Measurements from ENCODE around the gene DST.
"Not testable (repeated sequence)": the region's sequence is repeated elsewhere in the genome, so short reads cannot be mapped to it uniquely, and the experiment has no call there.

DST gene

GRCh38 chr6:56572788-56573471 is 69.8 kb downstream of the DST start:
- DNase-seq (ENCODE audit: low read depth in 2 of 2) = no peak

DNA sequence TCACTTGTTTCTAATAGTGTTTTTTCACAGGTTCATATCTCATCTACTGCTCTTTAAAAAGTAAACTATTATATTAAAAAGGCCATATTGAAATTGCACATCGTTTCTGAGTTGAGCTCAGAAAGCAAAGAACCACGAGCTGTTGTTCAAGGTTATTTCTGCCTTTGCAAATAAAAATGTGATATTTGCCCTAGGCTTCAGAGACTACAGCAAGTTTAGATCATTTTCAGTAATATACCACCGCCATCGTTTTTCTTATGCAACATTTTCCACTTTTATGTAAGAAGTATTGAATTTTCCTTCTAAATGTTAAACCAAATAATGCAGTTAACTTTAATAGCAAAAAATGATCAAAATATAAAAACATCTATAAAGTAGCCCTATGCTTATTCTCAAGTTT is 71.1 kb downstream of the DST start:
- DNase-seq (ENCODE audit: low read depth in 2 of 2) = no peak

- DNase-seq (ENCODE audit: low read depth in 2 of 2) = no peak
These were observed 72.0 kb downstream of the DST start for GRCh38 chr6:56570413-56571359.

DNA sequence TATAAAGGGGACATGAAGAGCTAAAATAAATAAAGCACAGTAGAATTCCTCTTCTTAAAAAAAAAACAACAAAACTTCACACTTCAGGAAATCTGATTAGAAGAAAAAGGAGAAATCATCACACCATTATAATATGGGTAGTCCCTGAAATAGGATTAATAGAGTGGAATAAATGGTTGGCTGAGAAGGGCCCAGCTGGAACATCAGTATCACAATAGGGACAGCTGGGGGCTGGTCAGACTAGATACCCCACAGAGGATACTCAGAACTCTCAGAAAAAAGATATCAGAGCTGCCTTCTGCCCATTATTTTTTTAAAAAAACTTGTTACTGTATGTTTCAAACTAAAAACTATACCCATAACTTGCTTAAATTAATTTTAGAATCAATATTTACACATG is 75.2 kb downstream of the DST start:
- no peak for DNase-seq (ENCODE audit: low read depth in 2 of 2)

DNA sequence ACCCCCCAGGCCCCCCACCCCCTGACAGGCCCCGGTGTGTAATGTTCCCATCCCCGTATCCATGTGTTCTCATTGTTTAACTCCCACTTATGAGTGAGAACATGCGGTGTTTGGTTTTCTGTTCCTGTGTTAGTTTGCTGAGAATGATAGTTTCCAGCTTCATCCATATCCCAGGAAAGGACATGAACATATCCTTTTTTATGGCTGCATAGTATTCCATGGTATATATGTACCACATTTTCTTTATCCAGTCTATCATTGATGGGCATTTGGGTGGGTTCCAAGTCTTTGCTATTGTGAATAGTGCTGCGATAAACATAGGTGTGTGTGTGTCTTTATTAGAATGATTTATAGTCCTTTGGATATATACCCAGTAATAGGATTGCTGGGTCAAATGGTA is 80.0 kb downstream of the DST start:
- not testable (repeated sequence) for DNase-seq (ENCODE audit: low read depth in 2 of 2)

DNA sequence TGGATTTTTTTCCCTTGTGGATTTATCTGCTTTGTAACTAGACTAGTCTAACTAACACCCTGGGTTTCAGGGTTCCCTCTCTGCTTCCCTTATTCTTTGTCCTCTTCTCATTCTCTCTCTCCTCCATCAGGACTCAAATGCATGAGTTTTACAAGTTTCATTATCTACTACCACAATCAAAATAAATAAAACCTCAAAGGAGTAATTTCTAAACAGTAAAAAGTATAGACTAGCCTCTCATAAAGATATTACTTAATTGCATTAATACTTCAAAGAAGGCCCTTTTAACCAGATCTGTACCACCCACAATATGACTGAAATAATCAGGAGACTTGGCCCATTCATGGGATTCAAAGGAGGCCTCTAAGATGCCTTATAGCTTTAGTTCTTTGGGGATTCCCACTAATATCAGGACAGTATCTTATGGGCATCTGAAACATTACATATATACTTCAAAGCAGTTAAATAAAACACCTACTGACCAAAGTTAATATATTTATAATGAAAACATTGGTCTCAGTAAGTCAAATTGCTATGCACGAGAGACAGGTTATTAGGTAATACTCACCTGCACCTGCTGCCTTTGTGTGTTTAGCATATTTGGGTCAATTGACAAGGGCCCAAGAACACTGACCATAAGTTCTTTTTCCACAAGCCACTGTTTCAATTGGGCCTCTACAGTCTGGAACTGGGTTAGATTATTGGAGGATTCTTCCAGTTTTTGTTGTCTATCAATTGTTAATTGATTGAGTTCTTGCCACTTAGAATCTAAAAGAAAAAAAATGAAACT is 85.7 kb downstream of the DST start:
- DNase-seq (ENCODE audit: low read depth in 2 of 2) = no peak

GRCh38 chr6:56555438-56555872 is 87.2 kb downstream of the DST start:
- DNase-seq (ENCODE audit: low read depth in 2 of 2) = no peak

DNA sequence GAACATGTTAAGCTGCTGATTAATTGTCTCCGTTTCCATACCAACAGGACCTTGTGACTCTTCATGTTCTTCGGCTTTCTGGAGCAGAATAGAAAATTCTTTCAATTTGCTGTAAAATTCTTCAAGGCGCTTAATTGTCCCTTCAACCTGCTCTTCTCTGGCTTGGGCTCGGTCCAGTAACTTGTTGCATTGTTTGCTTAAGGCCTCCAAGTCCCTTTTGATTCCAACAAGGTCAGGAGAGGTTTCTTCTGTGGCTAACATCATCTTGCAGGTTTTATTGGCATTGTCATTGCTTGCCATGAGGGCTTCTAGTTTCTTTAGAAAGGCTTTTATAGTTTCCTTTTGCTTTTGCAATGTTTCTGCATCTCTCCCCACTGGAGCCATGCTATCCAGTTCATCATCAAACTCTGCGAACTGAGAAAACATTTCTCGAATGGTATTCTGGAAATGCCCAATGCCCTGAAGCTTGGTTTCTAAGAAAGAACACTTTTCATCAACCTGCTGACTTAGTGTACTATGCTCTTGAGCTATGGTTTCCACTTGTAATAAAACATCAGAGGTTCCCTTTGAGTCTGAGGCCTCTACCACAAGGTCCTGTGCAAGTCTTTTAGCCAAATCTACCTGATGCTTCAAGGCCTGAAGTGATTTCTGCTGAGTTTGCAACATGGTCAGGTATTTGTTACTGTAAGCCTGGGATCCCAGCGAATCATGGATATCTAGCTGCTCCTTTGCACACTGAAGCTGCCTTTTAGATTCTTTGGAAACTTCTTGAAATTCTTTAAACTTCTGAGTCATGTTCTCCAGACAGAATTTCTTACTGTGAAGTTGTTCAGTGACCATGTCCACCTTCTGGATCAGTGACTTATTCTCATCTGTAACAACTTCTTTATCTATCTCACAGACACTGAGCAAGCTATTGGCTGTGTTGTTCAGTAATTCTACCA is 90.2 kb downstream of the DST start:
- DNase-seq (ENCODE audit: low read depth in 2 of 2) = no peak

- no peak for DNase-seq (ENCODE audit: low read depth in 2 of 2)
These were observed 91.1 kb downstream of the DST start for GRCh38 chr6:56551409-56552120.

DNA sequence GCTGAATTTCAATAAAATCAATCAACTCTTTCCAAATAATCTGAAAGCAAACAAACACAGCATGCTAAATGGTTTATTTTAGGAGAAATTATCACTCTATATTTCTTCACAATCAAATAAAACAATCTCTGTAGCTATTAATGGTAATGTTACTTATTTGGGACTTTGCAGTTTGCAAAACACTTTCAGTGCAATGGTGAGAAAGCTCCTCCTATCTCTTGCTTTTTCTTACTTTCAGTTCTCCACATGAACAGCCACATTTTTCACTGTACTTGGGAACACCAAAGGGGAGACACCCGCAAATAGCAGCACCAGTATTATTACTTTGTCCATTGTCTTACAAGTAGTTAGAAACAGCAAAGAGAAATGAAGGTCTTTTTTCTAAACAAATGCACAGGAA is 92.4 kb downstream of the DST start:
- DNase-seq (ENCODE audit: low read depth in 2 of 2) = no peak

DNA sequence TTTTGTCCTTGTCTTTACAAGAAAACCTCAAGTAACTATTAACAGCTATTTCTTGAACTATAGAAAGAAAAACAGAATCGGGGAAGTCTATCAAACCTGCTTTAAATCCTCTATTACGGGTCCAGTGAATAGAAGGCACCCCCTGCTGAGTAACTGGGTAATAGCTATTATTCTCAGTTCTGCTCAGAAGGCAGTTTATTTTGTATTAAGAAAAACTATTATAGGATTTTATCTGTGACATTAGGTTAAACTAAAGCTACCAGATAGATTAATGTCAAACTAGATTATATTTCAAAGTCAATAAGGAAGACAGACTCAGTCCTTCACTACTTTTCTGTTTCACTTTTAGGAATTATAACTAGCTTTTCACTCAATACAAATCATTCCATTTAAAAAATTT is 93.7 kb downstream of the DST start:
- no peak for DNase-seq (ENCODE audit: low read depth in 2 of 2)

DNA sequence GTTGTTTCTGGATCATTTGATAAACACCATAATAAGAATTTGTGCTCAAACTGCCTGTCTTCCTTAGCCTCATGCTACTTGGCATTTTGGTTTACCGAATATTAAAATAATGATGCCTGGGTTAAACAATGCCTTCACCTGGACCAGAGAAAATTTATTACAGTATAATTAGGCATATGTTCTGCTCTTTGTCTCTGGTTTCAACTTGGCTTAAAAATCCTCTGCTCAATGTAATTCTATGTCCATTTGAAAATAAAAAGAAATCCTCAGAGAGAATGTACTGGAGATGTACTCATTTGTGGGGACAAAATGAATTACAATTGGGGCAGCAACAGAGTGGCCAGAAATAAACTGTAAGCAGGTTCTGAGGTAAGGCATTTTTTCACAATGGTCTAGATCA is 95.0 kb downstream of the DST start:
- no peak for DNase-seq (ENCODE audit: low read depth in 2 of 2)

DNA sequence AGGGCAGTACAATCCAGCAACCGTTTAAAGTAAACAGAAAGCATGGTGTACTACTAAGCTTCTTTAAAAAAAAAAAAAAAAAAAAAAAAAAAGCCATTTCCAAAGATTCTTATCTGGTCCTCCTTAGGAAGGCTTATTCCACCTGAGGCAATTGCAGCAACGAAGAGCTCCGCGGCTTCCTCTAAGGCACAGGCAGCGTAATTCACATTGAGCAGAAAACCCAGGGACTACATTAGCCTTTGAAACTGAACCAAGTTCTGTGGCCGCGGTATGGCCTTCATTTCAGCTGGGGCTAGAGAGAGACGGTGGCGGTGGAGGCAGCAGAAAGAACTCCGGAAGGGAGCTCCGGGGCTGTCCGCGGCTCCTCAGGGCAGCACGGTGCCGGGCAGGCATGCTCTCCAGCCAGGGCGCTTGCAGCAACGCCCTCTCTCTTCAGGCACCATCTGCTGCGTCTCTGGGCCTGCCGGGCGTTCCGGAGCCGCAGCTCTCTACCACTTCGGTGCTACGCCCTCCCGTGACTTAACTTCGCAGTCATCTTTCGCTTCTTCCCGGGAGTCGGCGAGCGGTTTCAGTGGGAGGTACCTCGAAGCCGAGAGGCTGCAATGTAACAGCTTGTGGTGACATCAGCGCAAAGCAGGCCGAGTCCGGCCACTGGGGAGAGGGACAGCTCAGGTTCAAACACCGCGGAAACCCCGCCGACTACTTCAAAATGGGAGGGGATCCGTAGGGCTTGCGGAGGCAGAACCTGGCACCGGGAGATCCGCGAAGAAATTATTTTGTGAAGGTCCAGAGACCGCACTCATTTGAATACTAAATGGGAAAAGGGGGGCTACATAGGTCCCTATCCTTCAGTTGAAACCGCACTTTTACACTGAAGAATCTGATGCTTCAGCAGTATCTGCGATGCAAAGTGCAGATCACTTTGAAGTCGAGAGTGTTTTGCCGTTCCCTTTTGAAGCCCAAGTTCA is 100.0 kb downstream of the DST start:
- DNase-seq (ENCODE audit: low read depth in 2 of 2) = peak in 1 of 2 donors; percentile 40

DNA sequence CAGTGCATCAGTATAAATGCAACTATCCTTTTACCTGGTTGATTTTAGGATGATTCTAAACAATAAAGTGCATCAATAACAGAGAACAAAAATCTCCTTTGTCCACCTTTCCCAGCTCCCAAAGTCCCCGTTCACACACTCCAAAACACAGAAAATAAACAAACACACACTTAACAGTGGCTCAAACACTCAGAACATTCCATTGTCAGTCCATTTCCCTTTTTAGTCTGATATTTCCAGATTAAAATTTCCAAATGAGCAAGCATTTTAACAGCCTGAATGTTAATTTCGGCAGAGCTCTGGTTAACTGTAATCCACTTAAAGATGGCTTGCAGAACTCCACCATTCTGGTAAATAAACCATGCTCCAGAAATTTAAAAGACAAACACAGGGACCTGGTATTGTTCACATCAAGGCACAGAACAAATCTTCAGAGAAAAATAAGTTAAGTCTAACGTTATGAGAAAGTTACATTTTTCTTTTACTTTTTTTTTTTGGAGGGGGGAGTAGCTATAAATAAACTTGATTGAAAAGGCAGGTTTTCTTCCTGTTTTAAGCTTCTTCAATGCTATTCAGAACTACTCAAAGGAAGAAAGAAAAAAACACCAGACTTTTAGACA is 100.8 kb downstream of the DST start:
- no peak for DNase-seq (ENCODE audit: low read depth in 2 of 2)

DNA sequence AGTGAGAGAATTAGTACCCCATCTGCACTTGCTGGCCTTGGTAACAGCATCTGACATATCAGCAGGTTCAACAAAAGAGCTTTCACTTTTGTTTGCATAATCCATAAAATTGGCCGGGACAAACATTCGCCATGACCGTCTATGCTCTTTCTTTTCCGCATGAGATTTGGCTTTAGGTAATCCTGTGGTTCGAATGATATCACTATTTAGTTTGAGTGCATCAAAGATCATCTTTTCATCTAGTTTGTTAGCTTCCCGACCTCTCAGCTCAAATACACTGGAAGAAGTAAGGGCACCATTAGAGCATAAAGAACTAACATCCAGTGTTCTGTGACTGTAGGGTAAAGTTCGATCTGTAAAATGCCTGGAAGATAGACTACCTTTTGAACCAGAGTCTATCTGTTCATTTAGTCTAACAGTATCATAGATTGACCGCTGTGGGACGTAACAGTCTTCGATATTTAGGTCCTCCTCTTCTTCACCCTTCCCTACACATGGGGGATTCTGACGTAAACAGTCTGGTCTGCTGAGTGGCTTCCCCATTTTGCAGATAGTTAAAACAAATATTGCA is 101.6 kb downstream of the DST start:
- DNase-seq (ENCODE audit: low read depth in 2 of 2) = no peak

DNA sequence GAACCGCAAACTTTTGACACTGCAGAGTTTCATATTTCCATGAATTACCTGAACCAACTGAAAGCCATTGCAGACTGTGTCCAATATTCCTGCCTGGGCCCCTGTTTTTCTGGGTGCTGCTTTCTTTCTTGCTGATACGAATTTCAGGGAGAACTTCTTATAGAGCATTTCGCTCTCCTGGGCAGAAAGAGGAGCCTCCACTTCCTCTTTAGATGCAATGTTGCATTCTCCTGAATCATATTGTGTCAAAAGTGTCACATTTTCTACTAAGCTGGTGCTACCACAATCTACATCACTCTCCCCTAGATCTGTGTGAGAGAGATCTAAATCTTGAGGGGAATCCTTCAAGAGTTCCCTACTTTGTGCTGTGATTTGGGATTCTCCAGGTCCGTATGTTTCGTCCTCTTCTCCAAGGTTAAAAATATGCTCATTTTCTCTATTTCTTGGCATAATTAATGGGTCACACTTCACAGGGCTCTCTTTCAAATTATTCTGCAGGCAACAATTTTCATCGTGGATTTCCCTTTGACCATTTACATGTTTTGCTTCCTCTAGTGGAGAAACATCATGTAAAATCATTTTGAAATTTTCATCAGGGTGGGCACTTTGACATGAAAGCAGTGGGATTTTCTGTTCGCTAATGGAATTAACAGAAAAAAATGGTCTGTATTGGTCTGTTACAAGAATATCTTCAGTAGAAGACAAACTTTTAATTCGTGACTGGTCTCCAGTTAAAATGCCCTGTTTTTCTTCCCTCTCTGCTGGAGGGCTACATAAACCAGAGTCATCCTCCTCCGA is 102.3 kb downstream of the DST start:
- no peak for DNase-seq (ENCODE audit: low read depth in 2 of 2)

- DNase-seq (ENCODE audit: low read depth in 2 of 2) = no peak
These were observed 103.1 kb downstream of the DST start for GRCh38 chr6:56539527-56540105.

Measured in stimulated activated CD4-positive, alpha-beta T cell treated with anti-CD3 and anti-CD28 coated beads, Interleukin-1b, Interleukin-23, amount 100 ng/mL, for 1 hour (primary cell).